Cardiac fibroblast (primary cell): ENCODE measurements around the gene SFXN2.
A peak's percentile ranks its signal among the peaks of the same experiment; 100 is the strongest.
"Not testable (repeated sequence)": the region's sequence is repeated elsewhere in the genome, so short reads cannot be mapped to it uniquely, and the experiment has no call there.

ENCODE experiments used
- DNase-seq, 2 donors: peaks; one replicate each; pipeline versions ENCODE4 v3.0.0 to v3.0.0-alpha.2; 2010; ENCODE audit warnings: low read depth in 2 of 2
- H3K4me3 ChIP-seq, 2 donors: replicated peaks in 1 of 2; 1 replicate in 1 of 2; 2 replicates in 1 of 2; pipeline ENCODE4 v1.5.1; 2011; ENCODE audit warnings: low read depth in 2 of 2, low read length in 2 of 2, mild to moderate bottlenecking in 2 of 2, moderate library complexity in 1 of 2
- CTCF ChIP-seq: IDR thresholded peaks from one replicate; pipeline ENCODE4 v1.5.1; 2011; ENCODE audit warnings: low read depth, mild to moderate bottlenecking, low read length, inconsistent platforms

The SFXN2 gene

GRCh38 chr10:102714621-102715455, at the start of gene SFXN2:
Gene SFXN2, plus strand, starts transcription at chr10:102714636. Its CDS starts 12,001 bp downstream, at chr10:102726637.
- no peak for DNase-seq
- H3K4me3 ChIP-seq: peak within 1 kb of the TSS; percentile 91 to 97
- no peak for TF ChIP-seq CTCF

- TF ChIP-seq CTCF: no peak
- no peak for DNase-seq
- no peak overlapping the region for H3K4me3 ChIP-seq
Observed at GRCh38 chr10:102665904-102666509, 48.4 kb upstream of the SFXN2 start.

GRCh38 chr10:102667411-102667810, 47.0 kb upstream of the SFXN2 start:
- not testable (repeated sequence) for H3K4me3 ChIP-seq, DNase-seq

- TF ChIP-seq CTCF: no peak
- no peak for DNase-seq
- H3K4me3 ChIP-seq: no peak overlapping the region
Observed at GRCh38 chr10:102668326-102669107, 45.9 kb upstream of the SFXN2 start.

GRCh38 chr10:102669206-102670064, 45.0 kb upstream of the SFXN2 start:
- TF ChIP-seq CTCF: no peak
- H3K4me3 ChIP-seq: no peak overlapping the region
- DNase-seq: peak in 1 of 2 donors; percentile 61

- no peak for TF ChIP-seq CTCF
- H3K4me3 ChIP-seq: no peak overlapping the region
- no peak for DNase-seq
Observed at GRCh38 chr10:102670065-102670670, 44.3 kb upstream of the SFXN2 start.
